ENCODE measurements around the gene PCNX3. TPM values are rescaled to one million over a fixed set of nuclear protein-coding genes. Genes with fewer than 3 reads are reported as not detected.

Gene PCNX3
- total RNA-seq, 1 donor from 2014 or later = 61.9 TPM

- no peaks in the 10 kb centered on the region for H3K27me3 ChIP-seq (ENCODE audit: control insufficient read depth, insufficient read depth, low read length)
- DNase-seq (ENCODE audit: low read depth) = no peak
- H3K4me3 ChIP-seq (ENCODE audit: low read depth, low read length) = no peak overlapping the region
- TF ChIP-seq CTCF (IDR thresholded peaks at IDR 0.05; ENCODE audit: insufficient read depth, low read length, poor library complexity, severe bottlenecking) = no peak
- peaks cover 1% of the 10 kb centered on the region for H3K36me3 ChIP-seq (ENCODE audit: control insufficient read depth, insufficient read depth, low read length)
Observed at GRCh38 chr11:65609665-65610064, 5.9 kb upstream of the PCNX3 start.

- H3K36me3 ChIP-seq (ENCODE audit: control insufficient read depth, insufficient read depth, low read length) = no peaks in the 10 kb centered on the region
- H3K27me3 ChIP-seq (ENCODE audit: control insufficient read depth, insufficient read depth, low read length) = no peaks in the 10 kb centered on the region
- no peak for TF ChIP-seq CTCF (IDR thresholded peaks at IDR 0.05; ENCODE audit: insufficient read depth, low read length, poor library complexity, severe bottlenecking)
- no peak overlapping the region for H3K4me3 ChIP-seq (ENCODE audit: low read depth, low read length)
- DNase-seq (ENCODE audit: low read depth) = no peak
Observed at GRCh38 chr11:65610404-65610803, 5.2 kb upstream of the PCNX3 start.

GRCh38 chr11:65611028-65611757 lies 4.4 kb upstream of the PCNX3 start:
- no peak for DNase-seq (ENCODE audit: low read depth)
- no peaks in the 10 kb centered on the region for H3K27me3 ChIP-seq (ENCODE audit: control insufficient read depth, insufficient read depth, low read length)
- H3K4me3 ChIP-seq (ENCODE audit: low read depth, low read length) = no peak overlapping the region
- no peaks in the 10 kb centered on the region for H3K36me3 ChIP-seq (ENCODE audit: control insufficient read depth, insufficient read depth, low read length)
- no peak for TF ChIP-seq CTCF (IDR thresholded peaks at IDR 0.05; ENCODE audit: insufficient read depth, low read length, poor library complexity, severe bottlenecking)

- Histone ChIP-seq H3K36me3 (ENCODE audit: control insufficient read depth, insufficient read depth, low read length) (no peaks in the 10 kb centered on the region), H3K4me3 (ENCODE audit: low read depth, low read length) (no peak overlapping the region), H3K27me3 (ENCODE audit: control insufficient read depth, insufficient read depth, low read length) (no peaks in the 10 kb centered on the region)
- TF ChIP-seq CTCF (IDR thresholded peaks at IDR 0.05; ENCODE audit: insufficient read depth, low read length, poor library complexity, severe bottlenecking) = no peak
- no peak for DNase-seq (ENCODE audit: low read depth)
Observed at GRCh38 chr11:65611758-65612603, 3.6 kb upstream of the PCNX3 start.

- no peak for DNase-seq (ENCODE audit: low read depth)
- Histone ChIP-seq H3K36me3 (ENCODE audit: control insufficient read depth, insufficient read depth, low read length) (no peaks in the 10 kb centered on the region), H3K27me3 (ENCODE audit: control insufficient read depth, insufficient read depth, low read length) (no peaks in the 10 kb centered on the region), H3K4me3 (ENCODE audit: low read depth, low read length) (no peak overlapping the region)
- TF ChIP-seq CTCF (IDR thresholded peaks at IDR 0.05; ENCODE audit: insufficient read depth, low read length, poor library complexity, severe bottlenecking) = no peak
Observed at GRCh38 chr11:65612691-65613090, 2.9 kb upstream of the PCNX3 start.

All from kidney epithelial cell (primary cell).